NT2/D1 (cell line): ENCODE data around the gene PLXDC2.

Experiments used
- DNase-seq: peaks from one replicate; pipeline ENCODE4 v3.0.0-alpha.2; 2011; ENCODE audit warnings: low read depth, low spot score
- H3K27me3 ChIP-seq: 2 replicates; pipeline ENCODE4 v1.6.0; 2011; ENCODE audit warnings: mild to moderate bottlenecking; ENCODE audit not compliant: insufficient read length, insufficient read depth
- H3K36me3 ChIP-seq: 2 replicates; pipeline ENCODE4 v1.6.1; 2011; ENCODE audit warnings: mild to moderate bottlenecking, low read length, mixed read lengths; ENCODE audit not compliant: insufficient read depth, insufficient read length
- H3K4me1 ChIP-seq: 2 replicates; pipeline ENCODE4 v1.5.1; 2011; ENCODE audit not compliant: insufficient read depth, insufficient read length
- H3K4me3 ChIP-seq: 2 replicates; pipeline ENCODE4 v1.5.1; 2011; ENCODE audit warnings: low read depth; ENCODE audit not compliant: insufficient read length
- H3K9ac ChIP-seq: 2 replicates; pipeline ENCODE4 v1.6.0; 2011; ENCODE audit warnings: low read depth; ENCODE audit not compliant: insufficient read length
- H3K9me3 ChIP-seq: 2 replicates; pipeline ENCODE4 v1.5.1; 2011; ENCODE audit warnings: mild to moderate bottlenecking, low read length; ENCODE audit not compliant: insufficient read depth
- SUZ12 ChIP-seq: IDR thresholded peaks from 2 replicates; pipeline ENCODE4 v1.6.1; 2011; ENCODE audit not compliant: insufficient read length, insufficient read depth; ENCODE audit errors: extremely low read depth
- YY1 ChIP-seq: IDR thresholded peaks from 2 replicates; pipeline ENCODE4 v1.6.1; 2011; ENCODE audit not compliant: insufficient read length, insufficient read depth
- ZNF274 ChIP-seq: IDR thresholded peaks from 2 replicates; pipeline ENCODE4 v1.6.1; 2011; ENCODE audit warnings: mild to moderate bottlenecking, low read depth, low read length

Gene PLXDC2

DNA sequence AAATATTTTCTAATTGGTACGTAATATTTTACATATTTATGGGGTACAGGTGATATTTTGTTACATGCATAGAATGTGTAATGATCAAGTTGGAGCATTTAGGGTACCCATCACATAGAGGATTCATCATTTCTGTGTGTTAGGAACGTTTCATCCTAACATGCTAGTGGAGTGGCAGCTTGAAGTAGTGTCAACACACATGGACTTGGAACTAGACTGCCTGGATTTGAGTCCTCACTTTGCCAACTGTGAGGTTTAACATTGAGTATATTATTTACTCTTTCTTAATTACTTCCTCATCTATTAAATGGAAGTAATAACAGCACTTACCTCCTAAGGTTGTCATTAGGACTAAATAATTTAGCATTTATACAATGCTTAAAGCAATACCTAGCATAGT lies 241.9 kb downstream of the PLXDC2 start:
- Histone ChIP-seq H3K4me1 (no peaks in the 10 kb centered on the region), H3K27me3 (no peaks in the 10 kb centered on the region), H3K9ac (no peak overlapping the region), H3K4me3 (no peak overlapping the region), H3K9me3 (no peaks in the 10 kb centered on the region), H3K36me3 (no peaks in the 10 kb centered on the region)
- TF ChIP-seq ZNF274, result no peak
- TF ChIP-seq SUZ12, result no peak
- no peak for TF ChIP-seq YY1
- no peak for DNase-seq

DNA sequence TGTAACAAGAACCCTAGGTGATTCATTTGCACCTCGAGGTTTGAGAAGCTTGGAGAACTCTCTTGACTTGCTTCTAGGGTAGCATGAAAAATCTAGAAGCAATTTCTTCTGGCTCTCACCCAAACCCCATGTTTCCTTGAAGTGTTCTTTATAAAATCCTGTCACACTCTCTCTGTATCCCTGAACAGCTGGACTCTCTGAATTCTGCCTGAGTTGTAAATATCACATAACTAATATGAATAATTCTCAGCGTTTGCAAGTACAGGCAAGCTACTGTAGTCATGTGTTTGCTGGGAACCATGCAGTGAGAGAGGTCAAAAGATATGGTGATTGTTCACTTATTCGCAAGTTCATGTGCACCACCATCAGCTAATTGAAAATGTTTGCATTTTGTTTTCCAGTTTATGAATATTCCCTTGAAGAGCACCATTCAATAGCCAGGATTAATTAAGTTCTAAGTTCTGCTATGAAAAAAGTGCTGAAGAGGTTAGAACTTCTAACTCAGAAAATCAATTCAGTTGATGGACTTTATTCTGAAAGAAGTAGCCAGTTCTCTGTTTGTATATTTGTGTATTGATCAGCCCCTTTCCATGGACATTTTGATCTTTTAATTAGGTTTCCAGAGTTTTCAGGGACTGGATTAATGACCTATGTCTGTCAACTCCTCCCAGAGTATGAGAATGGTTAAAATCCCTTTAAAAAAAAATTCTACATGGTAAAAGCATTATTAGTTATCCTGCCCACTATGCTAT lies 243.0 kb downstream of the PLXDC2 start:
- Histone ChIP-seq H3K9me3 (no peaks in the 10 kb centered on the region), H3K4me3 (no peak overlapping the region), H3K36me3 (no peaks in the 10 kb centered on the region), H3K9ac (no peak overlapping the region), H3K27me3 (no peaks in the 10 kb centered on the region), H3K4me1 (no peaks in the 10 kb centered on the region)
- no peak for DNase-seq
- TF ChIP-seq YY1, result no peak
- TF ChIP-seq ZNF274, result no peak
- no peak for TF ChIP-seq SUZ12

GRCh38 chr10:20065814-20066213 lies 249.6 kb downstream of the PLXDC2 start:
- DNase-seq, result no peak
- TF ChIP-seq YY1 (no peak), ZNF274 (no peak), SUZ12 (no peak)
- H3K4me3 ChIP-seq, result no peak overlapping the region
- no peak overlapping the region for H3K9ac ChIP-seq
- H3K36me3 ChIP-seq, result no peaks in the 10 kb centered on the region
- no peaks in the 10 kb centered on the region for H3K27me3 ChIP-seq
- no peaks in the 10 kb centered on the region for H3K9me3 ChIP-seq
- no peaks in the 10 kb centered on the region for H3K4me1 ChIP-seq

GRCh38 chr10:20073167-20073566 lies 256.9 kb downstream of the PLXDC2 start:
- DNase-seq, result no peak
- Histone ChIP-seq H3K36me3 (no peaks in the 10 kb centered on the region), H3K9me3 (no peaks in the 10 kb centered on the region), H3K4me3 (no peak overlapping the region), H3K4me1 (no peaks in the 10 kb centered on the region), H3K27me3 (no peaks in the 10 kb centered on the region), H3K9ac (no peak overlapping the region)
- TF ChIP-seq YY1 (no peak), ZNF274 (no peak), SUZ12 (no peak)

GRCh38 chr10:20075713-20076112 lies 259.5 kb downstream of the PLXDC2 start:
- H3K9me3 ChIP-seq, result no peaks in the 10 kb centered on the region
- no peaks in the 10 kb centered on the region for H3K36me3 ChIP-seq
- TF ChIP-seq SUZ12 (no peak), YY1 (no peak), ZNF274 (no peak)
- no peaks in the 10 kb centered on the region for H3K27me3 ChIP-seq
- no peak overlapping the region for H3K4me3 ChIP-seq
- H3K4me1 ChIP-seq, result no peaks in the 10 kb centered on the region
- DNase-seq, result no peak
- no peak overlapping the region for H3K9ac ChIP-seq

GRCh38 chr10:20084451-20084850 lies 268.2 kb downstream of the PLXDC2 start:
- no peaks in the 10 kb centered on the region for H3K27me3 ChIP-seq
- no peaks in the 10 kb centered on the region for H3K4me1 ChIP-seq
- H3K9me3 ChIP-seq, result no peaks in the 10 kb centered on the region
- H3K36me3 ChIP-seq, result no peaks in the 10 kb centered on the region
- no peak overlapping the region for H3K9ac ChIP-seq
- H3K4me3 ChIP-seq, result no peak overlapping the region
- DNase-seq, result no peak
- TF ChIP-seq SUZ12 (no peak), ZNF274 (no peak), YY1 (no peak)

DNA sequence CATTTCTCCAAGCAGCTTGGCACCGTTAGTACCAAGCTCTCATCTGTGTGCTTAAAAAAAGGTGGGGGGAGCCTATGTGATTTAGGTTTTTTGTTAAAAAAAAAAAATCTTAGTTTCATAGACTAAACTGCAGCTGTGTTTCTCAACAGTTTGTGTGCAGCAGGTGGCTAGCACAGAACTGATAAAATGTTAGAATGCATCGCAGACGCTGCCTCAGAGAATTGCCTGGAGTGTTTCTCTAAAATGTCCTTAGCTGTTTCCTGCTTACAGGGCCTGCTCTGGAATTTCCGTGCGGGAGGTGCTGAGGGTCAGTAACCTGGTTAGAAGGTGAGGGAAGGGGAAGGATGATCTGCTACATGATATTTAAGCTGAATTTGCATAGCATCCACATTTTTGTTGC lies 268.9 kb downstream of the PLXDC2 start:
- Histone ChIP-seq H3K4me3 (no peak overlapping the region), H3K9me3 (no peaks in the 10 kb centered on the region), H3K36me3 (no peaks in the 10 kb centered on the region), H3K27me3 (no peaks in the 10 kb centered on the region), H3K4me1 (no peaks in the 10 kb centered on the region), H3K9ac (no peak overlapping the region)
- TF ChIP-seq ZNF274, result no peak
- TF ChIP-seq SUZ12, result no peak
- no peak for DNase-seq
